ENCODE measurements around the gene SLC2A10. TPM values are rescaled to one million over a fixed set of nuclear protein-coding genes. Genes with fewer than 3 reads are reported as not detected.
A peak's percentile ranks its signal among the peaks of the same experiment; 100 is the strongest.

The SLC2A10 gene
- total RNA-seq, 2 donors from 2014 or later = 19.8 to 49.0 TPM

DNA sequence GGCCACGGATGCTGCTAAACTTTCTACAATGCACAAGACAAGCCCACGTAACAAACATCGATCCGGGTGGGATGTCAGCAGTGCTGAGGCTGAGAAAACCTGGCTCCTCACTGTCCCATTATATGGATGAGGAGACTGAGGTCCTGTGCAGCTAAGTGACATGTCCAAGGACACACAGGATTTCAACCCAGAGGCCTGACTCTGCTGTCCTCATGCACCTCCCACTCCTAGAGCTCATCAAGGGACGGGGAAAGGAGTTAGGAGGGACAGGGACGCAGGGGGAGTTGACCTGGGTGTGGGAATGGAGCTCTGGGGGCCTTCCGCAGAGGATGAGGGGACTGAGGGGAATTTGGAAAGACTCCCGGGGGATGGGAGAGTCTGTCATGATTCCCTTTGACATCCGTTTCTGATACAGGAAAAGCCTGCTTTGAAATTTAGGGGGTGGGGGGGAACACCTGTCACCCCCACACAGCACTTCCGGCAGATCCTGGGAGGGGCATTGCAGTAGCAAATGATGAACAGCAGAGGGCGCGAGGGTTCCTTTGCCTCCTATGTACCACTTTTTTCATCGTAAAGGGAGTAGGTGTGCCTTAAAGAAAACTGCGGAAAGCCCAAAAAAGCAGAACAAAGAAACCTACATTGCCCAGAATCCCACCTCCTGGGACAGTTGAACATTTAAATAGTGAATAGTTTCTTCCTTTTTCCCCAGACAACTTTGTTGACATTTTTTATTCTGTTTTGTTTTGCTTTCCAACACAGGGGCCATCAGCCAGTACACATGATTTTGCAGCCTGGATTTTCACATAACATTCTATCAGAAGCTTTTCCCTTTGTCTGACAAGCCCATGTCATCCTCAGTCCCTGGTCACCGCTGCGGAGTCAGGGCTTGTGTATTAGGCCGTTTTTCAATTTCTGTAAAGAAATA is 48.6 kb downstream of the SLC2A10 start:
- TF ChIP-seq, protein P1, sequence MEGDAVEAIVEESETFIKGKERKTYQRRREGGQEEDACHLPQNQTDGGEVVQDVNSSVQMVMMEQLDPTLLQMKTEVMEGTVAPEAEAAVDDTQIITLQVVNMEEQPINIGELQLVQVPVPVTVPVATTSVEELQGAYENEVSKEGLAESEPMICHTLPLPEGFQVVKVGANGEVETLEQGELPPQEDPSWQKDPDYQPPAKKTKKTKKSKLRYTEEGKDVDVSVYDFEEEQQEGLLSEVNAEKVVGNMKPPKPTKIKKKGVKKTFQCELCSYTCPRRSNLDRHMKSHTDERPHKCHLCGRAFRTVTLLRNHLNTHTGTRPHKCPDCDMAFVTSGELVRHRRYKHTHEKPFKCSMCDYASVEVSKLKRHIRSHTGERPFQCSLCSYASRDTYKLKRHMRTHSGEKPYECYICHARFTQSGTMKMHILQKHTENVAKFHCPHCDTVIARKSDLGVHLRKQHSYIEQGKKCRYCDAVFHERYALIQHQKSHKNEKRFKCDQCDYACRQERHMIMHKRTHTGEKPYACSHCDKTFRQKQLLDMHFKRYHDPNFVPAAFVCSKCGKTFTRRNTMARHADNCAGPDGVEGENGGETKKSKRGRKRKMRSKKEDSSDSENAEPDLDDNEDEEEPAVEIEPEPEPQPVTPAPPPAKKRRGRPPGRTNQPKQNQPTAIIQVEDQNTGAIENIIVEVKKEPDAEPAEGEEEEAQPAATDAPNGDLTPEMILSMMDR (IDR thresholded peaks at IDR 0.05) = peak; percentile 89
- Histone ChIP-seq H3K27me3 (replicated peaks; ENCODE audit: insufficient read depth) (no peaks in the 10 kb centered on the region), H3K36me3 (no peaks in the 10 kb centered on the region), H3K4me3 (no peak overlapping the region), H3K9me3 (no peaks in the 10 kb centered on the region), H3K27ac (no peak overlapping the region), H3K4me1 (ENCODE audit: control insufficient read depth in 1 of 2, low read depth in 2 of 2) (no peaks in the 10 kb centered on the region)
- DNase-seq (ENCODE audit: low spot score) (no peak), ATAC-seq (ENCODE audit: insufficient number of reproducible peaks, low FRiP score, low read depth) (no peak)

DNA sequence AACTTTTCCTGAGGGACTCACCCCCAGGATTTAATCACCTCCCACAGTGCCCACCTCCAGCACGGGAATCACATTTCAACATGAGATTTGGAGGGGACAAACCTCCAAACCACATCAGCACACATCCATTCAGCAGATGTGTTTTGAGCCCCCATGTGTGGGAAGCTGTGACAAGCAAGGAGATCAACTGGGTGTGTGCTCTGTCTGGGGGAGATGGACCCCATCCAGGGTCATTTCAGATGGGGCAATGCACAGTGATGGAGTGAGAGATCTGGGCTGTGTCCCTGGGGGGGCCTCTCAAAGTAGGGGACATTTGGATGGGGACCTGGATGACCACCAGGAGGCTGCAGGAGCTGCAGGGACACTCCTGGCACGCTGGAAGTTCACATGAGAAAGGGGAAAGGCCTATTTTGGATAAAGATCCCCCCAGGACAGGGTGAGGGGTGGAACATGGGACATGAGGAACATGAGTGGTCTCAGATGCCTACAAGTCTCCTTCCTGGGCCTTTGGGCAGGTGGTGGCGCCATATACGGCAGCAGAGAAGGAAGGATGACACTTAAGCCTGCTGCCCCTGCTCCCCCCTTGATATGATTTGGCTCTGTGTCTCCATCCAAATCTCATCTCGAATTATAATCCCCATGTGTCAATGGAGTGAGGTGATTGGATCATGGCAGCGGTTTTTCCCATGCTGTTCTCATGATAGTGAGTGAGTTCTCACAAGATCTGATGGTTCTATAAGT is 49.6 kb downstream of the SLC2A10 start:
- TF ChIP-seq, protein P1 (IDR thresholded peaks at IDR 0.05) = no peak
- DNase-seq (ENCODE audit: low spot score) (no peak), ATAC-seq (ENCODE audit: insufficient number of reproducible peaks, low FRiP score, low read depth) (no peak)
- no peaks in the 10 kb centered on the region for H3K36me3 ChIP-seq
- H3K4me1 ChIP-seq (ENCODE audit: control insufficient read depth in 1 of 2, low read depth in 2 of 2) = no peaks in the 10 kb centered on the region
- no peak overlapping the region for H3K27ac ChIP-seq
- no peaks in the 10 kb centered on the region for H3K27me3 ChIP-seq (replicated peaks; ENCODE audit: insufficient read depth)
- H3K4me3 ChIP-seq = no peak overlapping the region
- H3K9me3 ChIP-seq = no peaks in the 10 kb centered on the region

DNA sequence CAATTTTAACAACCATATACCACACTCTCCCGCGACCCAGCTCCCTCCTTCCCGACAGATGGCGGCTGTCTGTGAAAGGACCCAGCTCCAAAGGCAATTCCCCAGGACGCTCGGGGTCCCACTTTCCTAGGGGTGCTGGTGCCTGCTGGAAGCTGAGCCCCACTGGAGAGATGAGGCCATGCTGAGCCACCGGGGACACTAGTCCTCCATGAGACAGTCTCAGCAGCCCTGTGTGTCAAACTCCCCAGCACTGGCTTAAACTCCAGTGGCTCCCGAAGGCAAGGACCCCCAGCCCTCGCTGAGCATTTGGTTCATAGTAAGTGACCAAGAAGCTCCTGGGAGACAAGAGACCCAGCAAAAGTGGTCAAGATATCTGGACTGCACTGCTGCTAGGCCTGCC is 52.1 kb downstream of the SLC2A10 start:
- no peaks in the 10 kb centered on the region for H3K4me1 ChIP-seq (ENCODE audit: control insufficient read depth in 1 of 2, low read depth in 2 of 2)
- no peak overlapping the region for H3K27ac ChIP-seq
- no peaks in the 10 kb centered on the region for H3K27me3 ChIP-seq (replicated peaks; ENCODE audit: insufficient read depth)
- TF ChIP-seq, protein P1 (IDR thresholded peaks at IDR 0.05) = no peak
- no peaks in the 10 kb centered on the region for H3K9me3 ChIP-seq
- H3K36me3 ChIP-seq = no peaks in the 10 kb centered on the region
- ATAC-seq (ENCODE audit: insufficient number of reproducible peaks, low FRiP score, low read depth) = no peak
- DNase-seq (ENCODE audit: low spot score) = no peak
- no peak overlapping the region for H3K4me3 ChIP-seq

DNA sequence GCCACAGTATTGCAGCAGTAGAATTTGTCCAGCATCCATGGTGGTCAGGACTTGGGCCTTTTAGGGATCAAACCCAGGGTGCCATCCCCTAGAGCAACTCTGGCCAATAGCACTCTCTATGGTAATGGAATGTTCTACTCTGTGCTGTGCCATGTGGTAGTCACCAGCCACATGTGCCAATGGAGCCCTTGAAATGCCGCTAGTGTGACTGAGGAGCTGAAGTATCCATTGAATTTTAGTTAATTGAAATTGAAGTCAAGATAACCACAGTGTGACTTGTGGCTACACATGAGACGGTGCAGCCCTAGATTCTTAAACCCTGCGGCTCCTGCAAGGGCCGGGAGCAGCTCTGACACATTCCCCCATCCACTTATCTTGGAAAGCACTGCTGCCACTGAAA is 54.6 kb downstream of the SLC2A10 start:
- Histone ChIP-seq H3K4me1 (ENCODE audit: control insufficient read depth in 1 of 2, low read depth in 2 of 2) (no peaks in the 10 kb centered on the region), H3K27me3 (replicated peaks; ENCODE audit: insufficient read depth) (no peaks in the 10 kb centered on the region), H3K4me3 (no peak overlapping the region), H3K9me3 (no peaks in the 10 kb centered on the region), H3K27ac (no peak overlapping the region), H3K36me3 (no peaks in the 10 kb centered on the region)
- DNase-seq (ENCODE audit: low spot score) (no peak), ATAC-seq (ENCODE audit: insufficient number of reproducible peaks, low FRiP score, low read depth) (no peak)
- TF ChIP-seq, protein P1 (IDR thresholded peaks at IDR 0.05) = no peak

DNA sequence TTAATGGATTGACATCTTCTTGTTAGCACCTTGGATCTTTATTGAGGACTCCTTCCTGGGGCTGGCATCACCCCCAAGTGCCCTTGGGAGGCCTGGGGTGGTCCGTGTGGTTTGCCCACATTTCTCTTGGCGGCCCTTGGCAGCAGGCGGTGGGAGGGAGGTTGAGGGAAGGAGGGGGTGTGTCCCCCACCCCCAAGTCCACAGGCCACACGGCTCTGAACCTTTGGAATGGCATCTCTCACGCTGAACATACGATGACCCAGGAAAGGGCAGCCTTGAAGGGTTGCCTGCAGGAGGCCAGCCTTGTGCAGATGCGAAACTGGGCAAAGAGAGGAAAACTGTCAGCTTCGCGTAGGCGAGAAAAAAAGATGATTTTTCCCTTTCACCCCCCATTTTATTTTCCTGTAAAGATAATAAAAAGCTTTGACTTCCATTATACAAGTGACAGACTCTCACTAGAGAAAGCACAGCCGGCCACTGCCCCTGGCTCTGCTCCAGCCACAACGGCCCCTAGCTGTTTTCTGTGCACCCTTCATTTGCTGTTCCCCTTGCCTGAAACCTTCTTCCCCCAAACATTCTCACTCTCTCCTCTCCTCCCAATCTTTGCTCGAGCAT is 56.2 kb downstream of the SLC2A10 start:
- H3K4me3 ChIP-seq = no peak overlapping the region
- no peaks in the 10 kb centered on the region for H3K9me3 ChIP-seq
- no peak for DNase-seq (ENCODE audit: low spot score)
- TF ChIP-seq, protein P1 (IDR thresholded peaks at IDR 0.05) = no peak
- no peaks in the 10 kb centered on the region for H3K4me1 ChIP-seq (ENCODE audit: control insufficient read depth in 1 of 2, low read depth in 2 of 2)
- no peaks in the 10 kb centered on the region for H3K27me3 ChIP-seq (replicated peaks; ENCODE audit: insufficient read depth)
- no peaks in the 10 kb centered on the region for H3K36me3 ChIP-seq
- H3K27ac ChIP-seq = no peak overlapping the region
- ATAC-seq (ENCODE audit: insufficient number of reproducible peaks, low FRiP score, low read depth) = no peak

Measured in thoracic aorta (tissue), 2 donors.